IPS-18c (cell line): ENCODE results near the gene WWP2.
"Not testable (repeated sequence)": the region's sequence is repeated elsewhere in the genome, so short reads cannot be mapped to it uniquely, and the experiment has no call there.

ENCODE experiments used
- H3K4me3 ChIP-seq: 2 replicates; pipeline ENCODE4 v1.7.0; 2013; ENCODE audit warnings: low read depth, mild to moderate bottlenecking, low read length, moderate library complexity; ENCODE audit not compliant: insufficient read depth
- H3K9me3 ChIP-seq: one replicate; pipeline ENCODE4 v1.6.1; 2013; ENCODE audit warnings: mild to moderate bottlenecking, low read length, moderate library complexity; ENCODE audit not compliant: control insufficient read depth, insufficient read depth

WWP2 gene

DNA sequence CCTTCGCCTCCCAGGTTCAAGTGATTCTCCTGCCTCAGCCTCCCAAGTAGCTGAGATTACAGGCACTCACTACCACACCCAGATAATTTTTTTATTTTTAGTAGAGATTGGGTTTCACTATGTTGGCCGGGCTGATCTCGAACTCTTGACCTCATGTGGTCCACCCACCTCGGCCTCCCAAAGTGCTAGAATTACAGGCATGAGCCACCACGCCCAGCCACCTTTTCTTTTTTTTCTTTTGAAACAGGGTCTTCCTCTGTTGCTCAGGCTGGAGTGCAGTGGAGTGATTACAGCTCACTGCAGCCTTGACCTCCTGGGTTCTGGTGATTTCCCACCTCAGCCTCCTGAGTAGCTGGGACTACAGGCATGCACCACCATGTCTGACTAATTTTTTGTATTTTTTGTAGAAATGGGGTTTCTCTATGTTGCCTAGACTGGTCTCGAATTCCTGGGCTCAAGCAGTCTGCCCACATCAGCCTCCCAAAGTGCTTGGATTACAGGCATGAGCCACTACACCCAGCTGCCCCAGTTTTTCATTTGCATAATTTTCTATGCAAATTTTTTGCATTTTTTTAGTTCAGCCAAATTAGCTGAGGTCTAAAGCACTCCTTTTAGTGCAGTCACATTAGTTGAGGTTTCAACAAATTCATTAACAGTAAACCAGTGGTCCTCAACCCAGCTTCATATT lies 11.3 kb downstream of the WWP2 start:
- no peak overlapping the region for H3K4me3 ChIP-seq

DNA sequence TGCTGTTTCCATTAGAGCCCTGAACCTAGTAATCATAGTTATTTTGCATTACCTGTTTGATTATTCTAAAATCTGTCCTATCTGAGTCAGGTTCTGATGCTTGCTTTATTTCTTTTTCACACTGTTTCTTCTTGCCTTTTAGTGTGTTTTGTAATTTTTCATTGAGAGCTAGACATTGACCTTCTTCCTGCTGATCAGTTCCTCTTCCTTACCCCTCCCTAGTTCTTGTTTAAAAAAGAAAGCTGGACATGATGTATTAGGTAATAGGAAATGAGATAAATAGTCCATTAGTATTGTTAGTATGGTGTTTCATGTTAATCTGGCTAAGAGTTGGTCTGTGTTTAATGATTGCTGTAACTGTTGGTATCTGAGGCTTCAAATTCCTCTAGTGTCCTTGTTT lies 13.4 kb downstream of the WWP2 start:
- Histone ChIP-seq H3K9me3 (peaks cover 2% of the 10 kb centered on the region), H3K4me3 (no peak overlapping the region)

More for the DNA sequence above, 11.3 kb downstream of the WWP2 start:
- no peaks in the 10 kb centered on the region for H3K9me3 ChIP-seq

DNA sequence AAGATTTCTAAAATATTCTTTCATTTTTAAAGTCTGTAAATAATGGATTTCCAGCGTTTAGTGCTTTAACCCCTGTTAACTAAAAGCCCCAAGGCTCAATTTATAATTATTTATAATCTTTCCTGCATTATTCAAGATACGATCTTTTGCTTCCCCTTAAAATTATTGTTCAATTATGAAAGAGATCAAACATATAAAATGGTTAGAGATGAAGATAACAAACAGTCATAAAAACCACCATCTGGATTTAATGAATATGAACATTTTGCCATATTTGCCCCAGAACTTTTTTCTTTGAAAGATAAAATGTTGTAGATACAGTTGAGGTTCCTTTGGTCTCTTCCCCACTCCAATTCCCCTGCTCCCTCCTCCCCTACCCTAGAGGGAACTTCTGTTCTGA lies 17.6 kb downstream of the WWP2 start:
- Histone ChIP-seq H3K4me3 (no peak overlapping the region), H3K9me3 (peaks cover 2% of the 10 kb centered on the region)

DNA sequence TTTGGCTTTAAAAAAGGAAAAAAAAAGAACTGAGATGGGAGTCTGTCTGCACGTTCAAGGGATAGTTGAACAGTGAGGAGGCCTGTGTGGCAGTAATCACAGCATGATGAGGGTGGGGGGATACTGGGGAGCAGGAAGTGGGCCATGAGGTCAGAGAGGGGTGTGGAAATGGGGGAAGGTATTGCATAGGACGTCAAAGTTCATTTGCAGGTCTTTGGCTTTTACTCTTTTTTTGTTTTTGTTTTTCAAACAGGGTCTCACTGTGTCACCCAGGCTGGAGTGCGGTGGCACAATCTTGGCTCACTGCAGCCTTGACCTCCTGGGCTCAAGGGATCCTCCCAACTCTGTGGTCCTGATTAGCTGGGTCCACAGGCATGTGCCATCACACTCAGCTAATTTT lies 19.0 kb downstream of the WWP2 start:
- H3K4me3 ChIP-seq = no peak overlapping the region
- peaks cover 2% of the 10 kb centered on the region for H3K9me3 ChIP-seq

DNA sequence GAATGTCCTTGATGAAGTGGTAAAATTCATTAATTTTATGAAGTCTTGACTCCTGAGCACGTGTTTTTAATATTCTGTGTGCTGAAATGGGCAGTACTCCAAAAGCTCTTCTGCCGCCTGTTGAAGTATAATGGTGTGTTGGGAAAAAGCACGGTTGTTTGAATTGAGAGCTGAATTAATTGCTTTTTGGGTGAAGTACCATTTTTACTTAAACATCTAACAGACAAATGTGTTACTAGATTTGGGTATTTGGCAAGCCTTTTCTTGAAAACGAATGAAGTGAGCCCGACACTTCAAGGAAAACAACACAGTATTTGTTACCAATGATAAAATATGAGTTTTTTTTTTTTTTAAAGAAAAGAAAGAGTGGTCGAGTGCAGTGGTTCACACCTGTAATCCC lies 22.5 kb downstream of the WWP2 start:
- H3K4me3 ChIP-seq = no peak overlapping the region

DNA sequence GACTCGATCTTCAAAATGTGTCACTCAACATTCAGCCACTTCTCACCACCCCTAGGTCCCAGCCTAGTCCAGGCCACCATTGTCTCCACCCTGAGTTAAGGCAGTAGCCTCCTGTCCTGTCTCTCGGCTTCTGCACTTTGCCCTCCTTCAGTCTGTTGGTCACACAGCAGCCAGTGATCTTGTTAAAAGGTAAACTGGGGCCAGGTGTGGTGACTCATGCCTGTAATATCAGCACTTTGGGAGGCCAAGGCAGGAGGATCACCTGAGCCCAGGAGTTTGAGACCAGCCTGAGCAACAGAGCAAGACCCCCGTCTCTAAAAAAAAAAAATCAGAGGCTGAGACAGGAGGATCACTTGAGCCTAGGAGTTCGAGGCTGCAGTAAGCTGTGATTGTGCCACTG lies 25.8 kb downstream of the WWP2 start:
- Histone ChIP-seq H3K4me3 (no peak overlapping the region), H3K9me3 (no peaks in the 10 kb centered on the region)

More for the DNA sequence above, 22.5 kb downstream of the WWP2 start:
- peaks cover 2% of the 10 kb centered on the region for H3K9me3 ChIP-seq

DNA sequence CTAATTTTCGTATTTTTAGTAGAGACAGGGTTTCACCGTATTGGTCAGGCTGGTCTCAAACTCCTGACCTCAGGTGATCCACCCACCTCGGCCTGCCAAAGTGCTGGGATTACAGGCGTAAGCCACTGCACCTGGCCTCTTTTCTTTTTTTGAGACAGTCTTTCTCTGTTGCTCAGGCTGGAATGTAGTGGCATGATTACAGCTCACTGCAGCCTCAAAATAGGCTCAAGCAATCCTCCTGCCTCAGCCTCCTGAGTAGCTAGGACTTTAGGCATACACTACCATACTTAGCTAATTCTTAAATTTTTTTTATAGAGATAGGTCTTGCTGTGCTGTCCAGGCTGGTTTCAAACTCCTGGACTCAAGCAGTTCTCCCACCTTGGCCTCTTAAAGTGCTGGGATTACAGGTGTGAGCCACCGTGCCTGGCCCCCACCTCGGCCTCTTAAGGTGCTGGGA lies 29.3 kb downstream of the WWP2 start:
- not testable (repeated sequence) for H3K4me3 ChIP-seq, H3K9me3 ChIP-seq

GRCh38 chr16:69793526-69793925 lies 31.4 kb downstream of the WWP2 start:
- Histone ChIP-seq H3K4me3 (no peak overlapping the region), H3K9me3 (no peaks in the 10 kb centered on the region)

GRCh38 chr16:69794486-69794885 lies 32.4 kb downstream of the WWP2 start:
- no peaks in the 10 kb centered on the region for H3K9me3 ChIP-seq
- H3K4me3 ChIP-seq = no peak overlapping the region

DNA sequence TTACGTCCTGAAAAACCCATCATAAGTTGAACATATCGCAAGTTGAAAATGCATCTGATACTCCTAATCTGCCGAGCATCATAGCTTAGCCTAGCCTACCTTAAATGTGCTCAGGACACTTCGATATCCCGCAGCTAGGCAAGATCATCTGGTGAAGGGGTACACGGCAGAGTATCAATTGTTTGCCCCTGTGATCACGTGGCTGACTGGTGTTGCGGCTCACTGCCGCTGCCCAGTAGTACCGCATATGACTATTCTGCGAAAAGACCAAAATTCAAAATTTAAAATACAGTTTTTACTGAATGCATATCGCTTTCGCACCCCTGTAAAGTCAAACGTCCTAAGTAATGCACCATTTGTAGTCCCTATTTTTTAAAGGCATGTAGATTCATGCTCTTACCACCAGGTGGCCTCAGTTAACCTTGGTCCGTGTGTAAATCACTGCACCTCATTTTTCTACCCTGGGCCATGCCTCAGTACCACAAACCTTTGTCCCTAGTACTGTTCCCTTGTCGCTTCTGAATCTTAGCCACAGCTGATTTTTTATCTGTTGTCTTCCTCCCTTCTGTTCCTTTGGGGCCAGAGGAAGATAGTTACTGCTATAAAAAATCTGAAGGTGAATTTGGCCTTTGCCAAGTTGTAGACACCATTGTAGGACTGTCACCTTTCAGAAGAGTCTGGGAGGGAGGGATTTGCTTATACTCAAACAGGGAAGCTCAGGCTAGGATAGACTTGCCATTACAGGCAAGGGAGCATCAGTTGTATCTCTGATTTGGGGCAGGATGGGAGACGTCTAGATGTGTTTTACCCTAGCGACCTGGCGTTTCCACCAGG lies 34.4 kb downstream of the WWP2 start:
- no peaks in the 10 kb centered on the region for H3K9me3 ChIP-seq
- H3K4me3 ChIP-seq = no peak overlapping the region

DNA sequence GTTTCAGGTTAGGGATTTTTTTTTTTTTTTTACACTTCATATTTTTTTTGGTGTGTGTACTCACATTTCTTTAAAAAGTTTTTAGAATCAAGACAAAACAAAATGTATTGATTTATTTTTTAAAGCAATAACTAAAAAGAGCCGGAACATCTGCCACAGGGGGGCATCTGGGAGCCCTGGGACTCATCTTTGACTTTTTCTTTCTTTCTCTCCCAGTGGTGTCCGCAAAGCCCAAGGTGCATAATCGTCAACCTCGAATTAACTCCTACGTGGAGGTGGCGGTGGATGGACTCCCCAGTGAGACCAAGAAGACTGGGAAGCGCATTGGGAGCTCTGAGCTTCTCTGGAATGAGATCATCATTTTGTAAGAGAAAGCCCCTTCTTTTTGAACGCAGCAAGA lies 36.3 kb downstream of the WWP2 start:
- no peaks in the 10 kb centered on the region for H3K9me3 ChIP-seq
- no peak overlapping the region for H3K4me3 ChIP-seq

DNA sequence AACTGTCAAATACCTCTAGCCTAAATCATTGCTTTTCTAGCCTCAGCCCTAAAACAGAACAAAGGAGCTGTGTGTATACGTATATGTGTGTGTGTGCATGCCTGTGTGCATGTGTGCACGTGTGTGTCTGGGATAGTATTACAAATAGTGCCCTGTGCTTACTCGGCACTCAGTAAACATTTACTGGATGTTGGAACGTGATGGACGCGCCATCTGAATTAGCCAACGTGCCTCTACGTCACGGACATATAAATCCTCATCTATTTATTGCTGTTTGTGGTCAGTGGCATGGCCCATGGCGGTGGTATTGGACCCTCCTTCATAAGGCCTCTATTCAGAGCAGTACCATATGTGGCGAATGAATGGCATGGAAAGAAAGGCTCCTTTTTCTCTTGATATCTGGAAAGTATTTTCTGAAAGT lies 37.5 kb downstream of the WWP2 start:
- no peak overlapping the region for H3K4me3 ChIP-seq
- H3K9me3 ChIP-seq = no peaks in the 10 kb centered on the region

GRCh38 chr16:69804297-69804696 lies 42.2 kb downstream of the WWP2 start:
- Histone ChIP-seq H3K9me3 (no peaks in the 10 kb centered on the region), H3K4me3 (no peak overlapping the region)

DNA sequence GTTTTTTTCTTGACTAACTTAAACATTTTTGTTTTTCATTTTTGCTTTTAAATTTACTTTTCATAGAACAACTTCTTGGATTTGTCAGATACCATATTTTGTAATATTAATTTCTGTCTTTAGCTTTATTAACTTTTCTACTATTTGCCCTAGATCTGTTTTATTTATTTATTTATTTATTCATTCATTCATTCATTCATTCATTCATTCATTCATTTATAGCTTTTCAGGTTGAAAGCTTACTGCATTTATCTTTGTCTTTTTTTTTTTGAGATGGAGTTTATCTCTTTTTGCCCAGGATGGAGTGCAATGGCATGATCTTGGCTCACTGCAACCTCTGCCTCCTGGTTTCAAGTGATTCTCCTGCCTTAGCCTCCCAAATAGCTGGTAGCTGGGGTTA lies 44.6 kb downstream of the WWP2 start:
- H3K9me3 ChIP-seq, H3K4me3 ChIP-seq: not testable (repeated sequence)

DNA sequence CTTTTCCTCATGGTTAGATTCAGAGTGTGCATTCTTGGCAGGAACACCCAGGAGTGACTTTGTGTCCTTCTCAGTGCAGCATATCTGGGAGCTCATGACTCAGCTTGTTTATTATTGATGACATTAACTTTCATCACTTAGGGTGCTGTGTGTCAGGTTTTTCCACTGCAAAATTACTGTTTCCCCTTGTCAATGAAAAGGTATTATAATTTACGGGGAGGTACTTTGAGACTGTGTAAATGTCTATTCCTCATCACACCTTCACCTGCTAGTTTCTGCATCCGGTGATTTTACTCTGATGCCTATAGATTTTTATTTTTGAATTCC lies 50.5 kb downstream of the WWP2 start:
- Histone ChIP-seq H3K9me3 (no peaks in the 10 kb centered on the region), H3K4me3 (no peak overlapping the region)

DNA sequence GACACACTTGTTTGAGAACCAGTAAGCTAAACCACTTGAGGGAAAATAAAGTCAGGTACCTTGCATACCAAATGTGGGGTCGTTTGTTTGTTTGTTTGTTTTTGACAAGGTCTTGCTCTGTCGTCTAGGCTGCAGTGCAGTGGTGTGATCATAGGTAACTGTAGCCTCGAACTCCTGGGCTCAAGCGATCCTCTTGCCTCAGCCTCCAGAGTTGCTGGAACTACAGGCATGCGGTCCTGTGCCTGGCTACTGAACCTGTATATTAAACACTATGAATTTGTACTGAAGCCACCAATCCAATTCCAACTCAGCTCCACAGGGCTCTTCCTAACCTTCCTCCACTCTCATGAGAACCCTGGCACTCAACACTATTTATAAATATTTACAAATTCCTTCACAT lies 51.9 kb downstream of the WWP2 start:
- no peaks in the 10 kb centered on the region for H3K9me3 ChIP-seq
- no peak overlapping the region for H3K4me3 ChIP-seq

GRCh38 chr16:69814561-69814960 lies 52.4 kb downstream of the WWP2 start:
- H3K9me3 ChIP-seq = no peaks in the 10 kb centered on the region
- H3K4me3 ChIP-seq = no peak overlapping the region

DNA sequence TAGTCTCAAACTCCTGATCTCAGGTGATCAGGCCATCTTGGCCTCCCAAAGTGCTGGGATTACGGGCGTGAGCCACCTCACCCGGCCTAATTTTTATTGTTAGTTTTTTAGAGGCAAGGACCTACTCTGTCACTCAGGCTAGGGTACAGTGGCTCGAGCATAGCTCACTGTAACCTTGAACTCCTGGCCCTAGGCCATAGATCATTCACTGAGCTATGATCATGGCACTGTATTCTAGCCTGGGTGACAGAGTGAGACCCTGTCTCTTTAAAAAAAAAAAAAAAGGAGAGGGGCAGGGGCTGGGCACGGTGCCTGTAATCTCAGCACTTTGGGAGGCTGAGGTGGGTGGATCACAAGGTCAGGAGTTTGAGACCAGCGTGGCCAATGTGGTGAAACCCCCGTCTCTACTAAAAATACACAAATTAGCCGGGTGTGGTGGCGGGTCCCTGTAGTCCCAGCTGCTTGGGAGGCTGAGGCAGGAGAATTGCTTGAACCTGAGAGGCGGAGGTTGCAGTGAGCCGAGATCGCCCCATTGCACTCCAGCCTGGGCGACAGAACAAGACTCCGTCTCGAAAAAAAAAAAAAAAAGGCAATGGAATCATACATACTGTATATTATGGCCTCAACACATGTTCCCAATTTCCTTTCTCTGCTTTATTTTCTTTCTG lies 53.2 kb downstream of the WWP2 start:
- not testable (repeated sequence) for H3K9me3 ChIP-seq, H3K4me3 ChIP-seq
